Tibial nerve (tissue), 4 donors: ENCODE results near the gene PKD2.

ENCODE experiments used
- CTCF ChIP-seq, 5 experiments: fragments of 200-600 bp in 3 of 5; fragments of 450-650 bp in 2 of 5; sonication (generic) in 3 of 5; IDR thresholded peaks; one replicate each; pipeline ENCODE4 v1.5.1; 2016 to 2019; ENCODE audit warnings: antibody characterized with exemption in 5 of 5, mild to moderate bottlenecking in 3 of 5, moderate library complexity in 2 of 5
- EP300 ChIP-seq, 2 donors: sonication (generic); formaldehyde crosslinking; IDR thresholded peaks; one replicate each; pipeline ENCODE4 v1.6.1; 2017; ENCODE audit warnings: antibody characterized with exemption in 2 of 2, mild to moderate bottlenecking in 1 of 2
- POLR2A ChIP-seq, 2 donors: fragments of 450-650 bp; IDR thresholded peaks; one replicate each; pipeline ENCODE4 v1.6.1; 2017; ENCODE audit warnings: antibody characterized with exemption in 2 of 2, mild to moderate bottlenecking in 2 of 2, moderate library complexity in 2 of 2

DNA sequence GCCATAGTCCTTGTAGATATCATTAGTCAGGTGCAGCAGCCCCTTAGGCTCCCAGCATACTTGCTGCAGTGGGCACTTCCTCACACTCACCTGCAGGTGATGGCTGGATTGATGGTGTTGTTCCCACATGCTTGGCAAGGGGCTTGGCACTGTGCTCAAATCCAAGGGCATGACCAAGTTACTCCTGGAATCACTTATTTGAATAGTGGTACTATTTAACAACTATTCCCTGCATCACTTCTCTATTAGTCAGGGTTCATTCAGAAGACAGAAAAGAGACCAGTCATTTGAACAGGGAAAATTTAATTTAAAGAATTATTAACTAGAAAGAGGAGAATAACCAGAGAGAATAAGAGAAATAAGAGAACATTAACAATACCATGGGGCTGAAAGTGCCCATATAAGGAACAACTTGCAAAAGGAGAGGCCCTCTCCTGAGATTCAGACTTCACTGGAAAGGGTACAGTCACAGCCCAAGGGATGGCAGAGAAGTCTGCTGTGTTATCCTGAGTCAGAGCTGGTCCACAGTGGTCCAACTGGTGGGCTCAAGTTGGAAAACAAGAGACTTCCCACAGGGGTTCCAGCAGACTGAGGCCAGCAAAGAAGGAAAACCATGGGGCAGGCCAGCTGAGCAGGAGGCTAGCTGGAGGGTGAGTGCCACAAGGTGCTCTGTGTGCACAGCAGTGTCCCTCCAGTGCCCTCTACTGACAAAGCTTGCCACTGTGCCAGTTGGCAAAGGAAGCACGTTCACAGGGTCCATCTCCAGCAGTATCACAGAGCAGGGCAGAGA, 22.1 kb upstream of the PKD2 start:
- TF ChIP-seq POLR2A (IDR thresholded peaks at IDR 0.05): no peak
- TF ChIP-seq CTCF (IDR thresholded peaks at IDR 0.05): peak; percentile 24 to 62 (median 52)
- TF ChIP-seq EP300 (IDR thresholded peaks at IDR 0.05): no peak
